AG10803 (cell line): ENCODE measurements around the gene GSTM5.
"Not testable (repeated sequence)": the region's sequence is repeated elsewhere in the genome, so short reads cannot be mapped to it uniquely, and the experiment has no call there.

Experiments
- DNase-seq: peaks from one replicate; pipeline ENCODE4 v3.0.0; 2010; ENCODE audit warnings: low read depth
- H3K4me3 ChIP-seq: 2 replicates; pipeline ENCODE4 v1.5.1; 2011; ENCODE audit warnings: mild to moderate bottlenecking, low read length, control low read depth
- TF ChIP-seq, protein P1 (sequence below): conservative IDR thresholded peaks from 2 replicates; pipeline ENCODE4 v1.5.1; 2011; ENCODE audit warnings: mild to moderate bottlenecking, low read length, control low read depth, inconsistent platforms

Gene GSTM5

DNA sequence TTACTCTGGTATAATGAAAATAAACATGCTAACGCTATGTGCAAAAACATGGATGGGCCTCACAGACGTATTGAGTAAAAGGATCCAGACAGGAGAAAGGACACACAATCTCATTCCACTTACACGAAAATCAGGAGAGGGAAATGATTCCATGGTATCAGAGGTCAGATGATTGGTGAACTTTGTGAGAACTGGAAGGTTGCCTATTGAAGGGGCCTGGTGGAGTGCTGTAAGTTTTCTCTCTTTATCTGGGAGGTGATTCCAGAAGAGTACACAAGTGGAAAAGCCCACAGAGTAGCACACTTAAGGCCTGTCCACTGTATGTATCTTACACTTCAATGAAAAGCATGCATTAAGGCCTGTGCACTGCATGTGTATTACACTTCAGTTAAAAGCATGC, 34.6 kb upstream of the GSTM5 start:
- no peak overlapping the region for H3K4me3 ChIP-seq
- DNase-seq, result no peak
- TF ChIP-seq, protein P1, sequence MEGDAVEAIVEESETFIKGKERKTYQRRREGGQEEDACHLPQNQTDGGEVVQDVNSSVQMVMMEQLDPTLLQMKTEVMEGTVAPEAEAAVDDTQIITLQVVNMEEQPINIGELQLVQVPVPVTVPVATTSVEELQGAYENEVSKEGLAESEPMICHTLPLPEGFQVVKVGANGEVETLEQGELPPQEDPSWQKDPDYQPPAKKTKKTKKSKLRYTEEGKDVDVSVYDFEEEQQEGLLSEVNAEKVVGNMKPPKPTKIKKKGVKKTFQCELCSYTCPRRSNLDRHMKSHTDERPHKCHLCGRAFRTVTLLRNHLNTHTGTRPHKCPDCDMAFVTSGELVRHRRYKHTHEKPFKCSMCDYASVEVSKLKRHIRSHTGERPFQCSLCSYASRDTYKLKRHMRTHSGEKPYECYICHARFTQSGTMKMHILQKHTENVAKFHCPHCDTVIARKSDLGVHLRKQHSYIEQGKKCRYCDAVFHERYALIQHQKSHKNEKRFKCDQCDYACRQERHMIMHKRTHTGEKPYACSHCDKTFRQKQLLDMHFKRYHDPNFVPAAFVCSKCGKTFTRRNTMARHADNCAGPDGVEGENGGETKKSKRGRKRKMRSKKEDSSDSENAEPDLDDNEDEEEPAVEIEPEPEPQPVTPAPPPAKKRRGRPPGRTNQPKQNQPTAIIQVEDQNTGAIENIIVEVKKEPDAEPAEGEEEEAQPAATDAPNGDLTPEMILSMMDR, result no peak

DNA sequence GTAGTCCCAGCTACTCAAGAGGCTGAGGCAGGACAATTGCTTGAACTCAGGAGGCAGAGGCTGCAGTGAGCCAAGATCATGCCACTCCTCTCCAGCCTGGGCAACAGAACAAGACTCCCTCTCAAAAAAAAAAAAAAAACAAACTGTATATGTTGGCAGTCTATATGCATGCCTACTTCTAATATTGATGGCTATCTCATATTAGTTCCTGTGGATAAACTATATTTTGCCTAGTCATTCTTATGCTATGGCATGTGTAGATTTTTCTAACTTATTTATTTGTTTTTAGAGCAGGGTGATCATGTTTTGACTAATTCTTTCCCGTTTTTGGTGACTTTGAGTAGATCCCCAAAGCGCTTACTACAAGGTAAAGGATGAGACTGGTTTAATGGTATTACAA, 33.4 kb upstream of the GSTM5 start:
- not testable (repeated sequence) for H3K4me3 ChIP-seq, DNase-seq

DNA sequence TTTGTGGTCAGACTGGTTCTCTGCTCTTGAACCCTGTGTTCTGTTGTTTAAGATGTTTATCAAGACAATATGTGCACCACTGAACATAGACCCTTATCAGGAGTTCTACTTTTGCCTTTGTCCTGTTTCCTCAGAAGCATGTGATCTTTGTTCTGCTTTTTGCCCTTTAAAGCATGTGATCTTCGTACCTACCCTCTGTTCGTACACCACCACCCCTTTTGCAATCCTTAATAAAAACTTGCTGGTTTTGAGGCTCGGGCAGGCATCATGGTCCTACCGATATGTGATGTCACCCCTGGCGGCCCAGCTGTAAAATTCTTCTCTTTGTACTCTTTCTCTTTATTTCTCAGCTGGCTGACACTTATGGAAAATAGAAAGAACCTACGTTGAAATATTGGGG, 27.3 kb upstream of the GSTM5 start:
- DNase-seq, H3K4me3 ChIP-seq: not testable (repeated sequence)

DNA sequence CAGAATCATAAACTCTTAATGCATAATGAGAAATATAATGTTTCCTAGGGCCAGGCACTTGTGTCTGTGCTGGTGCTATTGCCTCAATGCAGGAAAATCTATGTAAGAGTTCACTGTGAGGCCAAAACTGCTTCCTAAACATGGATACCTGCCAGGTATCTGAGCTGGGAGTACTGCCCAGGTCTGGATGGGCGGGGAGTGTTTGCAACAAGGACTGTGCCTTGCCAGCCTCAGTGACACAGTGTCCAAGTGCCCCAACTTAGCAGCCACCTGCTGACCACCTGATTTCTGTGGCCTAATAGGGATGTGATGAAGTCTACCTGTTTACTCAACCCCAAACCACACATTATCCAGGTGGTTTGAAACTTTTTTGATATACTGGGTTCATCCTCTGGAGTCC, 26.7 kb upstream of the GSTM5 start:
- not testable (repeated sequence) for DNase-seq, H3K4me3 ChIP-seq

DNA sequence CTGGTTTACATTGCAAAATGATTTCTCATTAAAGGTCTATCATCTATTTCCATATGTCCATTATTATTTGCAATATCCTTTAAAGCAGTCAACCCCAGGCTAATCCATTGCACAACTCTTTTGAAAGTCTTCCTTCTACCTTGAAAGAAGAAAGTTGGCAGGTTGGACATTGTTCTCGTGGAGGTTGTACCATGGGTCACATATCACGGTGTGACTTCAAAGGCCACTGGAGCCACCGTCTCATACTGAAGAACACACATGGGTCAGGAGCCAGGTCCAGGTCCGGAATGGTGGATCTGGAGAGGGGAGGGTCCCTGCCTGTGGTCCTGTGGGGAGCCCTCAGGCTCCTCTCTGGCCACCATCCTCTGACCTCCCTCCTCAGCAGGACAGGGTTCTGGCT, 26.2 kb upstream of the GSTM5 start:
- DNase-seq, H3K4me3 ChIP-seq: not testable (repeated sequence)

DNA sequence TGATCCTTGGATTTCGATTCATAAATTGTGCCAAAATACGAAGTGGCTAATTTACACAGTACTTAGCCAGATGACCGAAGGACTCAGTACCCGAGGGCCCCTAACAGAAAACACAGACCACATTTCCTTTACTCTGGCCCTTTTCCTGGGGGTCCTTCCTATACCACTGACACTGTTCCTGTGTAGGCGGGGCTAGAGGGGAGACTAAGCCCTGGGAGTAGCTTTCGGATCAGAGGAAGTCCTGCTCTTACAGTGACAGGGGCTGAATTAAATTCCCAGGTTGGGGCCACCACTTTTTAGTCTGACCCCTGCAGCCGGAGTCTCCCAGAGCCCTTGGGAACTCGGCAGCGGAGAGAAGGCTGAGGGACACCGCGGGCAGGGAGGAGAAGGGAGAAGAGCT, 24.9 kb upstream of the GSTM5 start:
- H3K4me3 ChIP-seq, DNase-seq: not testable (repeated sequence)

DNA sequence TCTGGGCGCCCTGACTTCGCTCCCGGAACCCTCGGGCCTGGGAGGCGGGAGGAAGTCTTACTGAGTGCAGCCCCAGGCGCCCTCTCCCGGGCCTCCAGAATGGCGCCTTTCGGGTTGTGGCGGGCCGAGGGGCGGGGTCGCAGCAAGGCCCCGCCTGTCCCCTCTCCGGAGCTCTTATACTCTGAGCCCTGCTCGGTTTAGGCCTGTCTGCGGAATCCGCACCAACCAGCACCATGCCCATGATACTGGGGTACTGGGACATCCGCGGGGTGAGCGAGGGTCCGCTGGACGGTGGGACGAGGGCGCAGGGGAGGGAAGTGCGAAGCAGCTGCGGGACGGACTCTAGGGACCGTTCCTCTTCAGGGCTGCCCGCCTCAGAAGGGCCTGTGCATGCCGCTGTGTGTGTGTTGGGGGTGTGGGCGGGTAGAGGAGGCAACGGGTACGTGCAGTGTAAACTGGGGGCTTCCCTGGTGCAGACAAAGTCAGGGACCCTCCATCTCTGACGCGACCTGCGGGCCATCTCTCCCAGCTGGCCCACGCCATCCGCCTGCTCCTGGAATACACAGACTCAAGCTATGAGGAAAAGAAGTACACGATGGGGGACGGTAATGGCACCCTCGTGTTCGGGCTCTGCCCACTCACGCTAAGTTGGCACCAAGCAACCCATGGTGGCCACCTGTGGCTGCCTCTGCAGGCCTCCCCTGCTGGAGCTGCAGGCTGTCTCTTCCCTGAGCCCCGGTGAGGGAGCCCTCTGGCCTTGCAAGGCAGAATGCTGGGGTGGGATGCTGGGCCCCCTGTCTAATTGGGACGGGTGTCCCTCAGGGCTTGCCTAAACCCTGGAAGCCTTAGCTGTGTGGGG, 24.2 kb upstream of the GSTM5 start, which contains the start of gene GSTM1:
Gene GSTM1 (plus strand): TSS at position 177 of the 859 bp plus-strand sequence. CDS start 57 bp downstream, at position 234.
- TF ChIP-seq, protein P1, result no peak
- DNase-seq, result no peak

DNA sequence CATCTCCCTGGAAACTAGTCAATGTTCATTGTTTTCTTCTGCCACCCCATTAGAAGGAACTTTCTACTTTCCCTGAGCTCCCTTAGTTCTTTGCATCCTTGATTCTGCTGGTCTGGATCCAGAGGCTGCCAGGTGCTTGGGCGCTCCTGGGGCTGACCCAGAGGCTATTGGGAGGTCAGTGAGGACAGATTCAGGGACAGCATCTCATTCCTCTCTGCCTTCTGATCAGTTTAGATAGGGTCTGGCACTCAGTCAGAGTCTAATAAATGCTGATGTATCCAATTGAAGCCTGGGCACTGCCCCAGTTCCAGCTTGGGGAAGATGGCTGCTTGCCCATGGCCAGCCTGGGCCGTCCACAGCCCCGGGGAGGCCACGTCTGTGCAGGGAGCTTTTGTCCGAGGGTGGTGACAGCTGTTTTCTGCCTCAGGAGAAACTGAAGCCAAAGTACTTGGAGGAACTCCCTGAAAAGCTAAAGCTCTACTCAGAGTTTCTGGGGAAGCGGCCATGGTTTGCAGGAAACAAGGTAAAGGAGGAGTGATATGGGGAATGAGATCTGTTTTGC, 22.1 kb upstream of the GSTM5 start:
- no peak for DNase-seq
- H3K4me3 ChIP-seq, result no peak overlapping the region
- TF ChIP-seq, protein P1, result no peak

More for the DNA sequence above, 24.2 kb upstream of the GSTM5 start, which contains the start of gene GSTM1:
- no peak within 1 kb of the TSS for H3K4me3 ChIP-seq

DNA sequence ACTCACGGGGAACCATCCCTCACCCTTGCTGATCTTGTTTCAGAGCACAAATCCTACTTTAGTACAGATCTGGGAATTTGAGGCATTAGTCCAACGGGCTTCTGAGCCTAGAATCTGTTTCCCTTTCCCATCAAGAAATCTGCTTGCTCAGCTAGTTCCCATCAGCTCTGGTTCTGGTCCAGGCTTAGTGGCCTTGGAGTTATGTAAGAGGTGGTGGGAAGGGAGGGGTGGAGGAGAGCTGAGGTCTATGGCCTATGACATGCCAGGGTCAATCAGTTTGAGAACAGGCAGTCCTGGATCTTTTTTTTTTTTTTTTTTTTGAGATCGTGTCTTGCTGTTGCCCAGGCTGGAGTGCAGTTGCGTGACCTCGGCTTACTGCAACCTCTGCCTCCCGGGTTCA, 20.3 kb upstream of the GSTM5 start:
- DNase-seq, result no peak
- TF ChIP-seq, protein P1, result no peak
- H3K4me3 ChIP-seq, result no peak overlapping the region

DNA sequence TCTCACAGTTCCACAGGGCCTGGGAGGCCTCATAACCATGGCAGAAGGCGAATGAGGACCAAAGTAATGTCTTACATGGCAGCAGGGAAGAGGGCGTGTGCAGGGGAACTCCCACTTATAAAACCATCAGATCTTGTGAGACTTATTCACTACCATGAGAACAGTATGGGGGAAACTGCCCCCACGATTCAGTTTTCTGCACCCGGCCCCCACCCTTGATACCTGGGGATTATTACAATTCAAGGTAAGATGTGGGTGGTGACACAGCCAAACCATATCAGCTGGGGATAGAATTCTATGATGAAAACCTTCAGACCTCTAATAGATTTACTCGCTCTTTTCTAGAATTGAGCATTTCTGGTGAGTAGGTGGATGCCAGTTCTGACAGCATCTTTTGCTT, 17.7 kb upstream of the GSTM5 start:
- not testable (repeated sequence) for DNase-seq, H3K4me3 ChIP-seq

DNA sequence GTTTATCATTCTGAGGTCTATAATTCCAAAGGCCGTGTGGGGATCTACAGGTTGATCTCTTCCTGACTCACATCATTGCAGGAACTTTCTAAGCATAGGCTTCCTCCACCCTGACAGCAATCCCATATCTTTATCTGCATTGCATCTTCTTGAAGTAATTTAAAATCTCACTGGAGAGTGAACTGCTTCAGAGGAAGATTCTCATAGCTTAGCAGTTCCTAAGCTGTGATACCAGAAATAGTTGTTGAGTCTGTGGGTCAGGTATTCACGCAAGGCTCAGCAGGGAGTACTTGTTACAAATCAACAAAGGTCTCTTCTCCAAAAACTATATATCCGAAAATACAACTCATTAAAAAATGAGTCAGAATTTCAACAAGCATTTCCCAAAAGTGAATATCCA, 16.9 kb upstream of the GSTM5 start:
- not testable (repeated sequence) for H3K4me3 ChIP-seq, DNase-seq
